ENCODE measurements around the gene SSU72.
"Not testable (repeated sequence)": the region's sequence is repeated elsewhere in the genome, so short reads cannot be mapped to it uniquely, and the experiment has no call there.

DNA sequence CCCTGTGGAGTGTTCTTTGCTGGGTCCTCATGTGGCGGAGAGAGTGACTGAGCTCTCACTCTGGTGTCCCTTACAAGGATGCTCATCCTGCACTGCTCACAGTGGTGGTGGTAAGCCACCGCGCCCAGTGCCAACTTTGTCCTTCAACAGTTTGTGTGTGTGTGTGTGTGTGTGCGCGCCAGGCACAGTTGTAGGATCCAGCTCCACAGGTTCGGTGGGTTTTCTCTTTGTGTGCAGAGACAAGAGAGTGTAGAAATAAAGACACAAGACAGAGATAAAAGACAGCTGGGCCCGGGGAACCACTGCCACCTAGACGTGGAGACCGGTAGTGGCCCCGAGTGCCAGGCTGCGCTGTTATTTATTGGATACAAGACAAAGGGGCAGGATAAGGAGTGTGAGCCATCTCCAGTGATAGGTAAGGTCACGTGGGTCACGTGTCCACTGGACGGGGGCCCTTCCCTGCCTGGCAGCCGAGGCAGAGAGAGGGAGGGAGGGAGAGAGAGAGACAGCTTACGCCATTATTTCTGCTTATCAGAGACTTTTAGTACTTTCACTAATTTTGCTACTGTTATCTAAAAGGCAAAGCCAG, 69.8 kb downstream of the SSU72 start:
- not testable (repeated sequence) for TF ChIP-seq POLR2A (IDR thresholded peaks at IDR 0.05; ENCODE audit: low read depth, low read length); POLR2AphosphoS5 (IDR thresholded peaks at IDR 0.05; ENCODE audit: low read depth, low read length); TAF1 (IDR thresholded peaks at IDR 0.05; ENCODE audit: borderline replicate concordance, low read depth, low read length)

Measured in GM12892 (cell line).